Prostate gland (tissue), 1 donor: ENCODE results near the gene SNN.

Source experiments
- POLR2A ChIP-seq: fragments of 450-650 bp; IDR thresholded peaks from one replicate; pipeline ENCODE4 v1.6.1; 2016; ENCODE audit warnings: antibody characterized with exemption, mild to moderate bottlenecking
- POLR2AphosphoS5 ChIP-seq: sonication (generic); formaldehyde crosslinking; IDR thresholded peaks from one replicate; pipeline ENCODE4 v1.6.1; 2017; ENCODE audit warnings: antibody characterized with exemption

GRCh38 chr16:11624205-11624604 is 44.0 kb upstream of the SNN start:
- TF ChIP-seq POLR2AphosphoS5 (no peak), POLR2A (no peak)
